ENCODE data around the gene HEG1.
A peak's percentile ranks its signal among the peaks of the same experiment; 100 is the strongest.

The HEG1 gene

GRCh38 chr3:125073390-125073905, 17.7 kb upstream of the HEG1 start:
- DNase-seq (ENCODE audit: low read depth): no peak

GRCh38 chr3:125072749-125073389, 17.1 kb upstream of the HEG1 start:
- DNase-seq (ENCODE audit: low read depth): no peak

More at GRCh38 chr3:125073390-125073905, 17.7 kb upstream of the HEG1 start:
- no peak overlapping the region for H3K4me3 ChIP-seq (ENCODE audit: low read depth, low read length)

GRCh38 chr3:125072301-125072700, 16.5 kb upstream of the HEG1 start:
- DNase-seq (ENCODE audit: low read depth): no peak
- no peak overlapping the region for H3K4me3 ChIP-seq (ENCODE audit: low read depth, low read length)

More at GRCh38 chr3:125072749-125073389, 17.1 kb upstream of the HEG1 start:
- H3K4me3 ChIP-seq (ENCODE audit: low read depth, low read length): no peak overlapping the region

GRCh38 chr3:125069968-125070745, 14.4 kb upstream of the HEG1 start:
- no peak overlapping the region for H3K4me3 ChIP-seq (ENCODE audit: low read depth, low read length)
- no peak for DNase-seq (ENCODE audit: low read depth)

- DNase-seq (ENCODE audit: low read depth): no peak
- no peak overlapping the region for H3K4me3 ChIP-seq (ENCODE audit: low read depth, low read length)
Measured at GRCh38 chr3:125069452-125069851, 13.7 kb upstream of the HEG1 start.

GRCh38 chr3:125068265-125068664, 12.5 kb upstream of the HEG1 start:
- no peak for DNase-seq (ENCODE audit: low read depth)
- H3K4me3 ChIP-seq (ENCODE audit: low read depth, low read length): no peak overlapping the region

- H3K4me3 ChIP-seq (ENCODE audit: low read depth, low read length): no peak overlapping the region
- no peak for DNase-seq (ENCODE audit: low read depth)
Measured at GRCh38 chr3:125067225-125067624, 11.4 kb upstream of the HEG1 start.

- peak; percentile 73 for DNase-seq (ENCODE audit: low read depth)
- H3K4me3 ChIP-seq (ENCODE audit: low read depth, low read length): no peak overlapping the region
Measured at GRCh38 chr3:125062904-125063618, 7.3 kb upstream of the HEG1 start.

GRCh38 chr3:125061646-125062045, 5.8 kb upstream of the HEG1 start:
- H3K4me3 ChIP-seq (ENCODE audit: low read depth, low read length): no peak overlapping the region
- no peak for DNase-seq (ENCODE audit: low read depth)

GRCh38 chr3:125061170-125061569, 5.4 kb upstream of the HEG1 start:
- no peak overlapping the region for H3K4me3 ChIP-seq (ENCODE audit: low read depth, low read length)

GRCh38 chr3:125059488-125060245, 3.9 kb upstream of the HEG1 start:
- H3K4me3 ChIP-seq (ENCODE audit: low read depth, low read length): no peak overlapping the region
- no peak for DNase-seq (ENCODE audit: low read depth)

More at GRCh38 chr3:125061170-125061569, 5.4 kb upstream of the HEG1 start:
- peak; percentile 64 for DNase-seq (ENCODE audit: low read depth)

- H3K4me3 ChIP-seq (ENCODE audit: low read depth, low read length): no peak overlapping the region
- DNase-seq (ENCODE audit: low read depth): no peak
Measured at GRCh38 chr3:125058959-125059358, 3.2 kb upstream of the HEG1 start.

- no peak for DNase-seq (ENCODE audit: low read depth)
- H3K4me3 ChIP-seq (ENCODE audit: low read depth, low read length): no peak overlapping the region
Measured at GRCh38 chr3:125058529-125058928, 2.7 kb upstream of the HEG1 start.

GRCh38 chr3:125057186-125057850, 1.5 kb upstream of the HEG1 start:
- H3K4me3 ChIP-seq (ENCODE audit: low read depth, low read length): no peak overlapping the region
- no peak for DNase-seq (ENCODE audit: low read depth)

GRCh38 chr3:125055331-125055912, 375 bp downstream of the HEG1 start:
- no peak for DNase-seq (ENCODE audit: low read depth)
- peak overlapping the region; percentile 69 for H3K4me3 ChIP-seq (ENCODE audit: low read depth, low read length)

- DNase-seq (ENCODE audit: low read depth): no peak
- H3K4me3 ChIP-seq (ENCODE audit: low read depth, low read length): peak overlapping the region; percentile 69
Measured at GRCh38 chr3:125054449-125055329, 1.1 kb downstream of the HEG1 start.

GRCh38 chr3:125054062-125054448, 1.7 kb downstream of the HEG1 start:
- H3K4me3 ChIP-seq (ENCODE audit: low read depth, low read length): peak overlapping the region; percentile 69
- no peak for DNase-seq (ENCODE audit: low read depth)

- DNase-seq (ENCODE audit: low read depth): no peak
- H3K4me3 ChIP-seq (ENCODE audit: low read depth, low read length): peak overlapping the region; percentile 69
Measured at GRCh38 chr3:125053304-125053699, 2.5 kb downstream of the HEG1 start.
